Measurements from ENCODE around the gene PLXND1. TPM values are rescaled to one million over a fixed set of nuclear protein-coding genes. Genes with fewer than 3 reads are reported as not detected.

PLXND1 gene
- total RNA-seq, 4 donors from 2014 or later: 45.0 to 77.9 (median 61.5) TPM

GRCh38 chr3:129632556-129632955 is 26.1 kb upstream of the PLXND1 start:
- Histone ChIP-seq H3K27ac (no peak overlapping the region), H3K27me3 (no peaks in the 10 kb centered on the region), H3K4me1 (peaks cover 0 to 16% (median 5%) of the 10 kb centered on the region in 3 donors), H3K4me3 (no peak overlapping the region), H3K36me3 (no peaks in the 10 kb centered on the region), H3K9me3 (no peaks in the 10 kb centered on the region)
- ATAC-seq: no peak
- WGBS, 2 donors (ENCODE audit: low coverage in 1 of 2): 95% methylated on average over 3 of the region's 11 CpGs; no CpG with 5 or more reads in 1 of the 2 donors
- TF ChIP-seq EP300 (IDR thresholded peaks at IDR 0.05): no peak
- no peak for TF ChIP-seq POLR2AphosphoS5 (IDR thresholded peaks at IDR 0.05)
- no peak for TF ChIP-seq CTCF (IDR thresholded peaks at IDR 0.05)
- TF ChIP-seq POLR2A (IDR thresholded peaks at IDR 0.05): no peak

- TF ChIP-seq POLR2A (IDR thresholded peaks at IDR 0.05): no peak
- no peak for TF ChIP-seq POLR2AphosphoS5 (IDR thresholded peaks at IDR 0.05)
- ATAC-seq: no peak
- Histone ChIP-seq H3K4me3 (no peak overlapping the region), H3K27me3 (no peaks in the 10 kb centered on the region), H3K36me3 (no peaks in the 10 kb centered on the region), H3K27ac (no peak overlapping the region), H3K4me1 (peaks cover 0 to 21% (median 8%) of the 10 kb centered on the region in 3 donors), H3K9me3 (no peaks in the 10 kb centered on the region)
- WGBS, 2 donors (ENCODE audit: low coverage in 1 of 2): 29% methylated on average over 3 of the region's 9 CpGs; no CpG with 5 or more reads in 1 of the 2 donors
Observed at GRCh38 chr3:129632056-129632455, 25.6 kb upstream of the PLXND1 start.

- Histone ChIP-seq H3K4me3 (no peak overlapping the region), H3K9me3 (no peaks in the 10 kb centered on the region), H3K27me3 (no peaks in the 10 kb centered on the region), H3K4me1 (peaks cover 0 to 51% (median 28%) of the 10 kb centered on the region in 3 donors), H3K27ac (peak overlapping the region in 1 of 4 donors; percentile 97), H3K36me3 (no peaks in the 10 kb centered on the region)
- no peak for ATAC-seq
- no peak for TF ChIP-seq EP300 (IDR thresholded peaks at IDR 0.05)
- TF ChIP-seq POLR2AphosphoS5 (IDR thresholded peaks at IDR 0.05): no peak
- TF ChIP-seq CTCF (IDR thresholded peaks at IDR 0.05): no peak
- no peak for TF ChIP-seq POLR2A (IDR thresholded peaks at IDR 0.05)
- 67% methylated on average over 4 of the region's 6 CpGs; no CpG with 5 or more reads in 1 of the 2 donors for WGBS, 2 donors (ENCODE audit: low coverage in 1 of 2)
Observed at GRCh38 chr3:129629011-129629410, 22.5 kb upstream of the PLXND1 start.

- Histone ChIP-seq H3K36me3 (no peaks in the 10 kb centered on the region), H3K27me3 (no peaks in the 10 kb centered on the region), H3K9me3 (no peaks in the 10 kb centered on the region), H3K27ac (peak overlapping the region; percentile 95 to 98 (median 97)), H3K4me3 (peak overlapping the region; percentile 75 to 94), H3K4me1 (peaks cover 0 to 60% (median 35%) of the 10 kb centered on the region in 3 donors)
- TF ChIP-seq EP300 (IDR thresholded peaks at IDR 0.05) (no peak), CTCF (IDR thresholded peaks at IDR 0.05) (no peak), POLR2AphosphoS5 (IDR thresholded peaks at IDR 0.05) (peak; percentile 2)
- peak; percentile 13 for ATAC-seq
- WGBS, 2 donors (ENCODE audit: low coverage in 1 of 2): 20 to 21% methylated on average over 9 of the region's 9 CpGs
Observed at GRCh38 chr3:129628169-129628522, 21.7 kb upstream of the PLXND1 start.

GRCh38 chr3:129627350-129628168 is 21.1 kb upstream of the PLXND1 start:
- TF ChIP-seq CTCF (IDR thresholded peaks at IDR 0.05) (peak in 3 of 4 experiments; percentile 80 to 84 (median 81)), POLR2A (IDR thresholded peaks at IDR 0.05) (no peak), POLR2AphosphoS5 (IDR thresholded peaks at IDR 0.05) (peak; percentile 44)
- WGBS, 2 donors (ENCODE audit: low coverage in 1 of 2): 0% methylated on average over 3 to 27 of the region's 38 CpGs
- H3K27ac ChIP-seq: peak overlapping the region; percentile 95 to 98 (median 97)
- H3K9me3 ChIP-seq: no peaks in the 10 kb centered on the region
- H3K27me3 ChIP-seq: no peaks in the 10 kb centered on the region
- ATAC-seq: peak; percentile 64
- H3K4me3 ChIP-seq: peak overlapping the region; percentile 75 to 94
- no peaks in the 10 kb centered on the region for H3K36me3 ChIP-seq
- peaks cover 0 to 66% (median 41%) of the 10 kb centered on the region in 3 donors for H3K4me1 ChIP-seq
